IMR-90 (cell line): ENCODE results near the gene SLBP. TPM values are rescaled to one million over a fixed set of nuclear protein-coding genes. Genes with fewer than 3 reads are reported as not detected.

Source experiments
- ATAC-seq: fragments of 200-7000 bp; cut with Tn5 transposase; 2 replicates; pipeline ENCODE4 v1.9.1; 2020; ENCODE audit warnings: low read depth, mild to moderate bottlenecking, moderate library complexity
- BruUV-seq: library from RNA; stranded (reverse); fragments of 400-500 nt; replicated peaks from 2 replicates; lab custom pipeline; 2021; lab: Mats Ljungman, UMichigan
- CTCF ChIA-PET: fragments of 300-600 bp; formaldehyde crosslinking; extraction: SDS; loops from one replicate; lab custom pipeline; 2021; ENCODE audit warnings: antibody characterized with exemption; lab: Yijun Ruan, JAX
- POLR2A ChIA-PET: fragments of 300-600 bp; sonication (Branson Sonifier 250); formaldehyde crosslinking; loops from one replicate; lab custom pipeline; 2022; ENCODE audit warnings: antibody characterized with exemption; ENCODE audit not compliant: unreplicated experiment; lab: Charles Lee
- DNase-seq: peaks from one replicate; pipeline ENCODE4 v3.0.0; 2013
- H2AFZ ChIP-seq: replicated peaks from 2 replicates; pipeline ENCODE3; 2013; ENCODE audit warnings: low read length, mild to moderate bottlenecking; ENCODE audit not compliant: poor library complexity
- H2AK5ac ChIP-seq: 2 replicates; pipeline ENCODE4 v1.6.1; 2013; ENCODE audit warnings: low read depth, low read length, inconsistent platforms
- H2AK9ac ChIP-seq: replicated peaks from 2 replicates; pipeline ENCODE3; 2013; ENCODE audit warnings: mild to moderate bottlenecking, low read depth, low read length, moderate library complexity; ENCODE audit not compliant: poor library complexity
- H2BK120ac ChIP-seq: 2 replicates; pipeline ENCODE4 v1.6.1; 2013; ENCODE audit warnings: low read depth, low read length, inconsistent platforms
- H2BK15ac ChIP-seq: 3 replicates; pipeline ENCODE4 v1.6.1; 2013; ENCODE audit warnings: low read depth, low read length, inconsistent platforms
- H2BK20ac ChIP-seq: 2 replicates; pipeline ENCODE4 v1.6.1; 2013; ENCODE audit warnings: low read depth, mild to moderate bottlenecking, inconsistent platforms, low read length, moderate library complexity
- H2BK5ac ChIP-seq: 2 replicates; pipeline ENCODE4 v1.6.1; 2013; ENCODE audit warnings: mild to moderate bottlenecking, low read depth, low read length, inconsistent platforms; ENCODE audit not compliant: poor library complexity, severe bottlenecking
- H3K14ac ChIP-seq: replicated peaks from 2 replicates; pipeline ENCODE4 v1.6.1; 2013; ENCODE audit warnings: low read depth, low read length, inconsistent platforms
- H3K18ac ChIP-seq: 2 replicates; pipeline ENCODE4 v1.6.1; 2013; ENCODE audit warnings: low read depth, low read length, control low read depth
- H3K23ac ChIP-seq: 2 replicates; pipeline ENCODE4 v1.6.1; 2013; ENCODE audit warnings: low read depth, low read length, inconsistent platforms
- H3K27ac ChIP-seq: 2 replicates; pipeline ENCODE4 v1.5.1; 2013; ENCODE audit warnings: mild to moderate bottlenecking, control low read depth, low read length; ENCODE audit not compliant: insufficient read depth
- H3K27me3 ChIP-seq: 2 replicates; pipeline ENCODE4 v1.6.1; 2013; ENCODE audit warnings: low read length; ENCODE audit not compliant: control insufficient read depth, insufficient read depth
- H3K36me3 ChIP-seq: 2 replicates; pipeline ENCODE4 v1.6.1; 2013; ENCODE audit warnings: low read length, mixed read lengths; ENCODE audit not compliant: control insufficient read depth, insufficient read depth
- H3K4ac ChIP-seq: 2 replicates; pipeline ENCODE4 v1.6.1; 2013; ENCODE audit warnings: low read depth, low read length, inconsistent platforms
- H3K4me1 ChIP-seq: 2 replicates; pipeline ENCODE4 v1.6.1; 2013; ENCODE audit warnings: low read length, mixed read lengths; ENCODE audit not compliant: control insufficient read depth, insufficient read depth
- H3K4me2 ChIP-seq: 2 replicates; pipeline ENCODE4 v1.6.1; 2013; ENCODE audit warnings: low read depth, mild to moderate bottlenecking, control low read depth, low read length, moderate library complexity
- H3K4me3 ChIP-seq: 2 replicates; pipeline ENCODE4 v1.5.1; 2013; ENCODE audit warnings: low read depth, mild to moderate bottlenecking, control low read depth, low read length, moderate library complexity; ENCODE audit not compliant: insufficient read depth
- H3K56ac ChIP-seq: 2 replicates; pipeline ENCODE4 v1.6.1; 2013; ENCODE audit warnings: low read length, inconsistent platforms; ENCODE audit not compliant: insufficient read depth; ENCODE audit errors: extremely low read depth
- H3K79me1 ChIP-seq, 2 experiments: 2 replicates each; pipeline ENCODE4 v1.6.1; 2013; ENCODE audit warnings: low read length in 2 of 2, inconsistent platforms in 1 of 2, low read depth in 1 of 2
- H3K9ac ChIP-seq: 2 replicates; pipeline ENCODE4 v1.6.1; 2013; ENCODE audit warnings: low read depth, low read length, control low read depth
- H3K9me1 ChIP-seq: 2 replicates; pipeline ENCODE4 v1.6.1; 2013; ENCODE audit warnings: low read length, inconsistent platforms; ENCODE audit not compliant: insufficient read depth
- H3K9me3 ChIP-seq: 2 replicates; pipeline ENCODE4 v1.6.1; 2013; ENCODE audit warnings: low read length; ENCODE audit not compliant: control insufficient read depth, insufficient read depth
- H4K20me1 ChIP-seq: 2 replicates; pipeline ENCODE4 v1.6.1; 2013; ENCODE audit warnings: low read length, inconsistent platforms; ENCODE audit not compliant: insufficient read depth
- H4K5ac ChIP-seq: 2 replicates; pipeline ENCODE4 v1.6.1; 2013; ENCODE audit warnings: mild to moderate bottlenecking, low read depth, low read length, control low read depth
- H4K8ac ChIP-seq, 2 experiments: 2 replicates each; pipeline ENCODE4 v1.6.1; 2013; ENCODE audit warnings: low read depth in 2 of 2, low read length in 2 of 2, control low read depth in 1 of 2, inconsistent platforms in 1 of 2
- H4K91ac ChIP-seq: 2 replicates; pipeline ENCODE4 v1.6.1; 2013; ENCODE audit warnings: low read depth, low read length, inconsistent platforms; ENCODE audit not compliant: insufficient read depth
- BHLHE40 ChIP-seq: fragments of 150-350 bp; IDR thresholded peaks from 2 replicates; pipeline ENCODE4 v1.6.1; 2016; ENCODE audit warnings: mild to moderate bottlenecking, low read depth, low read length
- CEBPB ChIP-seq: IDR thresholded peaks from 2 replicates; pipeline ENCODE4 v1.6.1; 2012; ENCODE audit warnings: low read depth, low read length, improper control_type of control experiment
- CTCF ChIP-seq: conservative IDR thresholded peaks from 2 replicates; pipeline ENCODE4 v1.5.1; 2012; ENCODE audit warnings: mild to moderate bottlenecking, low read depth, low read length, improper control_type of control experiment
- ELK1 ChIP-seq: fragments of 150-350 bp; IDR thresholded peaks from 2 replicates; pipeline ENCODE4 v1.6.1; 2016; ENCODE audit warnings: low read depth, mild to moderate bottlenecking, low read length, moderate library complexity, borderline replicate concordance
- FOS ChIP-seq: fragments of 150-350 bp; IDR thresholded peaks from 2 replicates; pipeline ENCODE4 v1.6.1; 2016; ENCODE audit warnings: low read depth, low read length
- RAD21 ChIP-seq: IDR thresholded peaks from 2 replicates; pipeline ENCODE4 v1.6.1; 2012; ENCODE audit warnings: low read length, improper control_type of control experiment
- RCOR1 ChIP-seq: IDR thresholded peaks from 2 replicates; pipeline ENCODE4 v1.6.1; 2012; ENCODE audit warnings: mild to moderate bottlenecking, low read length, improper control_type of control experiment; ENCODE audit not compliant: insufficient replicate concordance
- RFX5 ChIP-seq: IDR thresholded peaks from 2 replicates; pipeline ENCODE4 v1.8.0; 2012; ENCODE audit warnings: low read depth, mild to moderate bottlenecking, low read length, moderate library complexity
- USF2 ChIP-seq: fragments of 150-350 bp; IDR thresholded peaks from 2 replicates; pipeline ENCODE4 v1.6.1; 2017; ENCODE audit warnings: mild to moderate bottlenecking, antibody characterized with exemption, low read length, low read depth
- WGBS, 2 experiments: methylation state at CpG; one replicate each; pipeline versions ENCODE4 v1.1.5 to v1.1.7; 2013; ENCODE audit warnings: missing lambda C conversion rate in 2 of 2; ENCODE audit not compliant: insufficient read length in 1 of 2; ENCODE audit errors: extremely low coverage in 2 of 2; 5-methylcytosine and 5-hydroxymethylcytosine counted together
- dilution Hi-C: fragments of 300-500 bp; cut with HindIII; formaldehyde crosslinking; loops from one replicate; pipeline ENCODE4 v1.14.3; 2018; ENCODE audit warnings: low sequenced_read_pairs; ENCODE audit not compliant: unreplicated experiment
- in situ Hi-C: fragments of 300-500 bp; cut with MboI; formaldehyde crosslinking; loops from 3 replicates; pipeline ENCODE4 v1.14.3; 2019; ENCODE audit warnings: low sequenced_read_pairs, inconsistent platforms, mixed read lengths
- intact Hi-C: fragments of 100-400 bp; cut with micrococcal nuclease; formaldehyde crosslinking; loops from 2 replicates; pipeline ENCODE4 v1.10.0; 2022
- polyA plus RNA-seq, 3 experiments: library from polyadenylated mRNA; depleted of rRNA; stranded (reverse); fragments of >200 nt; gene quantifications; 2 replicates each; pipeline ENCODE4 v1.2.3, GENCODE V29; 2012; ENCODE audit warnings: low replicate concordance in 1 of 3
- total RNA-seq: library from RNA; depleted of rRNA; stranded (reverse); fragments of >200 nt; gene quantifications from 2 replicates; pipeline ENCODE4 v1.2.3, GENCODE V29; 2012

Gene SLBP
- total and polyA plus RNA-seq, 2 of the 4 experiments (the other 2 are of a cell fraction): 64.9 to 66.1 TPM

- H3K79me1 ChIP-seq: no peaks in the 10 kb centered on the region
- no peaks in the 10 kb centered on the region for H3K36me3 ChIP-seq
- H2AK5ac ChIP-seq: no peak overlapping the region
- ATAC-seq (no peak), DNase-seq (no peak)
- no peaks in the 10 kb centered on the region for H3K9me3 ChIP-seq
- CTCF ChIA-PET: no interaction called here
- no peak overlapping the region for H2AK9ac ChIP-seq
- H3K9me1 ChIP-seq: no peaks in the 10 kb centered on the region
- no peak overlapping the region for H2BK120ac ChIP-seq
- H3K56ac ChIP-seq: no peak overlapping the region
- no peak overlapping the region for H3K27ac ChIP-seq
- H2BK20ac ChIP-seq: no peak overlapping the region
- dilution Hi-C loops: no loop called here
- POLR2A ChIA-PET: no interaction called here
- in situ Hi-C loops: no loop called here
- peaks cover 4% of the 10 kb centered on the region; the same call in 1 of the 2 replicates for H3K4me1 ChIP-seq
- H3K4ac ChIP-seq: no peak overlapping the region
- BruUV-seq: no TSS peak
- no CpG with 5 or more reads among the region's 13 CpGs for WGBS, 2 experiments
- H3K9ac ChIP-seq: no peak overlapping the region
- no peak overlapping the region for H3K23ac ChIP-seq
- no peak overlapping the region for H3K4me2 ChIP-seq
- H4K20me1 ChIP-seq: no peaks in the 10 kb centered on the region
- no peak overlapping the region for H3K4me3 ChIP-seq
- H4K5ac ChIP-seq: no peak overlapping the region
- no peak overlapping the region for H2BK15ac ChIP-seq
- H2AFZ ChIP-seq: peak overlapping the region; percentile 32
- no peak overlapping the region for H4K91ac ChIP-seq
- H3K14ac ChIP-seq: no peak overlapping the region
- no peak overlapping the region for H2BK5ac ChIP-seq
- no peak overlapping the region for H4K8ac ChIP-seq
- intact Hi-C loops: no loop called here
- H3K18ac ChIP-seq: no peak overlapping the region
- H3K27me3 ChIP-seq: no peaks in the 10 kb centered on the region; the same call in 1 of the 2 replicates
- TF ChIP-seq FOS (no peak), CEBPB (no peak), RFX5 (no peak), CTCF (no peak), RCOR1 (no peak), BHLHE40 (no peak), USF2 (no peak), RAD21 (no peak), ELK1 (no peak)
These were observed 47.7 kb upstream of the SLBP start for GRCh38 chr4:1759818-1760223.
